K562 (cell line): ENCODE data around the gene DMAC2L. TPM values are rescaled to one million over a fixed set of nuclear protein-coding genes. Genes with fewer than 3 reads are reported as not detected.

ENCODE experiments used
- ATAC-seq: fragments of 200-7000 bp; cut with Tn5 transposase; 3 replicates; pipeline ENCODE4 v1.9.1; 2020; ENCODE audit warnings: moderate library complexity
- BruUV-seq: library from RNA; stranded (reverse); fragments of 400-500 nt; replicated peaks from 2 replicates; lab custom pipeline; 2021; lab: Mats Ljungman, UMichigan
- CTCF ChIA-PET: fragments of 300-600 bp; formaldehyde crosslinking; extraction: SDS; loops from one replicate; lab custom pipeline; 2021; ENCODE audit warnings: low intra/inter-chr PET ratio; lab: Yijun Ruan, JAX
- POLR2A ChIA-PET: fragments of 300-600, 350-650 bp; sonication (Branson Sonifier 250); formaldehyde crosslinking; extraction: SDS; loops from one replicate; lab custom pipeline; 2021; ENCODE audit warnings: antibody characterized with exemption, inconsistent platforms; lab: Yijun Ruan, JAX
- DNase-seq, 4 experiments: peaks; one replicate each; pipeline versions ENCODE4 v3.0.0 to v3.0.0-alpha.2; 2011 to 2018; ENCODE audit warnings: low spot score in 3 of 4, mixed read lengths in 3 of 4; ENCODE audit errors: extremely low read depth in 1 of 4
- FAIRE-seq: peaks from 2 replicates; lab custom pipeline; 2011; peaks lifted over from hg19 to GRCh38; lab: Jason Lieb, UNC
- H2AFZ ChIP-seq: 2 replicates; pipeline ENCODE4 v1.6.0; 2011; ENCODE audit warnings: low read depth, low read length, control low read depth, inconsistent platforms
- H3K27ac ChIP-seq: fragments of 200-600 bp; 3 replicates; pipeline ENCODE4 v1.8.0; 2011; ENCODE audit warnings: low read depth, mild to moderate bottlenecking, control low read depth, inconsistent platforms, low read length, moderate library complexity, mixed read lengths; ENCODE audit errors: extremely low read depth
- H3K27me3 ChIP-seq, 2 experiments: fragments of 300-600 bp in 1 of 2; 2 replicates in 1 of 2; 3 replicates in 1 of 2; pipeline versions ENCODE4 v1.6.0 to v1.8.0; 2011; ENCODE audit warnings: inconsistent platforms in 2 of 2, low read length in 2 of 2, mild to moderate bottlenecking in 1 of 2, mixed read lengths in 1 of 2, moderate library complexity in 1 of 2; ENCODE audit not compliant: control insufficient read depth in 2 of 2, insufficient read depth in 2 of 2
- H3K36me3 ChIP-seq: fragments of 300-600 bp; 3 replicates; pipeline ENCODE4 v1.8.0; 2011; ENCODE audit warnings: mild to moderate bottlenecking, low read length, inconsistent platforms; ENCODE audit not compliant: control insufficient read depth, insufficient read depth
- H3K4me1 ChIP-seq, 2 experiments: fragments of 200-600 bp in 1 of 2; replicated peaks in 1 of 2; 2 replicates in 1 of 2; 3 replicates in 1 of 2; pipeline versions ENCODE4 v1.5.1 to v1.8.0; 2011; ENCODE audit warnings: inconsistent platforms in 2 of 2, low read length in 2 of 2, mild to moderate bottlenecking in 1 of 2, mixed read lengths in 1 of 2, moderate library complexity in 1 of 2; ENCODE audit not compliant: control insufficient read depth in 2 of 2, insufficient read depth in 2 of 2
- H3K4me2 ChIP-seq: 2 replicates; pipeline ENCODE4 v1.6.1; 2011; ENCODE audit warnings: low read length, control low read depth, inconsistent platforms, mixed read lengths; ENCODE audit not compliant: insufficient read depth
- H3K4me3 ChIP-seq: fragments of 200-600 bp; sonication (generic), shearing (Covaris generic); 2 replicates; pipeline ENCODE4 v1.5.1; 2016; ENCODE audit warnings: control low read depth, inconsistent platforms
- H3K79me2 ChIP-seq: fragments of 200-600 bp; 3 replicates; pipeline ENCODE4 v1.8.0; 2011; ENCODE audit warnings: low read length, inconsistent platforms; ENCODE audit not compliant: control insufficient read depth, insufficient read depth
- H3K9ac ChIP-seq, 2 experiments: 2 replicates each; pipeline versions ENCODE4 v1.6.0 to v1.6.1; 2011; ENCODE audit warnings: low read depth in 2 of 2, low read length in 2 of 2, control low read depth in 1 of 2, inconsistent platforms in 1 of 2, mild to moderate bottlenecking in 1 of 2, mixed read lengths in 1 of 2; ENCODE audit not compliant: insufficient read depth in 1 of 2
- H3K9me1 ChIP-seq: one replicate; pipeline ENCODE4 v1.6.0; 2011; ENCODE audit warnings: inconsistent platforms, mild to moderate bottlenecking, low read length, moderate library complexity; ENCODE audit not compliant: control insufficient read depth, insufficient read depth
- H3K9me3 ChIP-seq: replicated peaks from 2 replicates; pipeline ENCODE4 v1.5.1; 2011; ENCODE audit warnings: low read depth, low read length, inconsistent platforms; ENCODE audit not compliant: control insufficient read depth, insufficient read depth
- H4K20me1 ChIP-seq: replicated peaks from 2 replicates; pipeline ENCODE4 v1.6.1; 2011; ENCODE audit warnings: low read length, inconsistent platforms, mixed read lengths; ENCODE audit not compliant: control insufficient read depth, insufficient read depth
- BCL6 ChIP-seq: fragments of 250-450 bp; sonication (Bioruptor Pico); IDR thresholded peaks from 2 replicates; pipeline ENCODE4 v1.4.0; 2020
- ESRRA ChIP-seq: fragments of 450-650 bp; IDR thresholded peaks from 2 replicates; pipeline ENCODE4 v1.6.1; 2014; ENCODE audit warnings: low read depth, mild to moderate bottlenecking, moderate library complexity, borderline replicate concordance
- MBD1 ChIP-seq: fragments of 250-450 bp; sonication (Bioruptor Pico); IDR thresholded peaks from 2 replicates; pipeline ENCODE4 v1.8.0; 2022; ENCODE audit warnings: inconsistent platforms
- RBM15 ChIP-seq: fragments of 200-400 bp; formaldehyde crosslinking; IDR thresholded peaks from 2 replicates; pipeline ENCODE4 v1.6.1; 2018; ENCODE audit warnings: mild to moderate bottlenecking, low read length, moderate library complexity; ENCODE audit not compliant: insufficient read depth
- TCF15 ChIP-seq: fragments of 250-450 bp; sonication (Bioruptor Pico); IDR thresholded peaks from 2 replicates; pipeline ENCODE4 v1.8.0; 2022; ENCODE audit warnings: moderate library complexity, mild to moderate bottlenecking, inconsistent platforms
- XRCC5 ChIP-seq: fragments of 200-400 bp; formaldehyde crosslinking; IDR thresholded peaks from 2 replicates; pipeline ENCODE4 v1.6.1; 2017; ENCODE audit warnings: low read depth, mild to moderate bottlenecking, low read length
- ZNF134 ChIP-seq: fragments of 250-450 bp; sonication (Bioruptor Pico); conservative IDR thresholded peaks from 2 replicates; pipeline ENCODE4 v1.4.0; 2020
- ZNF696 ChIP-seq: fragments of 250-450 bp; sonication (Bioruptor Pico); conservative IDR thresholded peaks from 2 replicates; pipeline ENCODE4 v1.4.0; 2020; ENCODE audit warnings: mild to moderate bottlenecking, moderate library complexity
- in situ Hi-C: fragments of 300-500 bp; cut with MboI; formaldehyde crosslinking; loops from 4 replicates; pipeline ENCODE4 v1.15.0; 2018; ENCODE audit warnings: inconsistent platforms, mixed read lengths
- intact Hi-C: fragments of 100-400 bp; cut with micrococcal nuclease; formaldehyde crosslinking; loops from 2 replicates; pipeline ENCODE4 v1.14.2; 2022
- polyA plus RNA-seq, 8 experiments: library from polyadenylated mRNA; depleted of rRNA in 4 of 8; stranded (reverse) in 5 of 8; unstranded in 3 of 8; fragments of >200 nt; fragmentation: Nextera tagmentation in 2 of 8; fragmentation: Illumina TruSeq in 1 of 8; extraction: Ambion mirVana in 2 of 8; extraction: Trizol in 1 of 8; gene quantifications; 2 replicates each; pipeline versions ENCODE4 v1.2.1 to v1.2.3, GENCODE V29; 2011 to 2014; ENCODE audit warnings: inconsistent platforms in 1 of 8, missing spikeins in 1 of 8
- total RNA-seq, 7 experiments: library from RNA; depleted of rRNA in 6 of 7; stranded (reverse); fragments of >200 nt in 6 of 7; fragmentation: Illumina TruSeq in 2 of 7; extraction: Trizol in 2 of 7; gene quantifications; 2 replicates each; pipeline versions ENCODE4 v1.2.1 to v1.2.3, GENCODE V29; 2011 to 2021; ENCODE audit warnings: low replicate concordance in 1 of 7
- TF ChIP-seq, protein P1 (sequence below): fragments of 450-650 bp; IDR thresholded peaks from 2 replicates; pipeline ENCODE4 v1.7.1; 2018; ENCODE audit warnings: mild to moderate bottlenecking, low read depth; ENCODE audit not compliant: partially characterized antibody

Gene DMAC2L
- total and polyA plus RNA-seq, 9 of the 15 experiments (the other 6 are each of a cell fraction or from before 2014, with no cell fraction given) = 4.0 to 37.2 (median 9.3) TPM

GRCh38 chr14:50301914-50302313, 10.2 kb upstream of the DMAC2L start:
- H2AFZ ChIP-seq = no peak overlapping the region
- no peak overlapping the region for H3K9ac ChIP-seq
- peaks cover 15% of the 10 kb centered on the region for H3K79me2 ChIP-seq
- H3K27me3 ChIP-seq = no peaks in the 10 kb centered on the region
- H3K36me3 ChIP-seq = peaks cover 17% of the 10 kb centered on the region; the same call in 2 of the 3 replicates
- no peaks in the 10 kb centered on the region for H4K20me1 ChIP-seq
- H3K9me1 ChIP-seq = no peaks in the 10 kb centered on the region
- CTCF ChIA-PET = no interaction called here
- no peak overlapping the region for H3K4me3 ChIP-seq
- in situ Hi-C loops = no loop called here
- no peak for ATAC-seq
- BruUV-seq = no TSS peak
- H3K4me2 ChIP-seq = no peak overlapping the region
- peaks cover 4 to 9% of the 10 kb centered on the region in 2 experiments; a peak in 3 of 5 replicates for H3K4me1 ChIP-seq
- no peak for TF ChIP-seq TCF15
- TF ChIP-seq ZNF134 (CRISPR knock-in tag) = no peak
- TF ChIP-seq, protein P1, sequence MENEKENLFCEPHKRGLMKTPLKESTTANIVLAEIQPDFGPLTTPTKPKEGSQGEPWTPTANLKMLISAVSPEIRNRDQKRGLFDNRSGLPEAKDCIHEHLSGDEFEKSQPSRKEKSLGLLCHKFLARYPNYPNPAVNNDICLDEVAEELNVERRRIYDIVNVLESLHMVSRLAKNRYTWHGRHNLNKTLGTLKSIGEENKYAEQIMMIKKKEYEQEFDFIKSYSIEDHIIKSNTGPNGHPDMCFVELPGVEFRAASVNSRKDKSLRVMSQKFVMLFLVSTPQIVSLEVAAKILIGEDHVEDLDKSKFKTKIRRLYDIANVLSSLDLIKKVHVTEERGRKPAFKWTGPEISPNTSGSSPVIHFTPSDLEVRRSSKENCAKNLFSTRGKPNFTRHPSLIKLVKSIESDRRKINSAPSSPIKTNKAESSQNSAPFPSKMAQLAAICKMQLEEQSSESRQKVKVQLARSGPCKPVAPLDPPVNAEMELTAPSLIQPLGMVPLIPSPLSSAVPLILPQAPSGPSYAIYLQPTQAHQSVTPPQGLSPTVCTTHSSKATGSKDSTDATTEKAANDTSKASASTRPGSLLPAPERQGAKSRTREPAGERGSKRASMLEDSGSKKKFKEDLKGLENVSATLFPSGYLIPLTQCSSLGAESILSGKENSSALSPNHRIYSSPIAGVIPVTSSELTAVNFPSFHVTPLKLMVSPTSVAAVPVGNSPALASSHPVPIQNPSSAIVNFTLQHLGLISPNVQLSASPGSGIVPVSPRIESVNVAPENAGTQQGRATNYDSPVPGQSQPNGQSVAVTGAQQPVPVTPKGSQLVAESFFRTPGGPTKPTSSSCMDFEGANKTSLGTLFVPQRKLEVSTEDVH = no peak
- TF ChIP-seq ZNF696 (CRISPR knock-in tag) = no peak
- TF ChIP-seq XRCC5 = no peak
- no peak for TF ChIP-seq ESRRA
- no peak for TF ChIP-seq MBD1 (CRISPR knock-in tag)
- no peak for TF ChIP-seq RBM15
- no peak for TF ChIP-seq BCL6
- TF ChIP-seq, all 486 proteins: peak for 0
- FAIRE-seq = no peak
- Histone ChIP-seq H3K9me3 (no peaks in the 10 kb centered on the region), H3K27ac (no peak overlapping the region)
- no peak for DNase-seq
- intact Hi-C loops = no loop called here
- POLR2A ChIA-PET = no interaction called here
